GM04504 (cell line): ENCODE results near the gene RUNX1.

Experiments used
- DNase-seq: peaks from one replicate; pipeline ENCODE4 v3.0.0-alpha.2; 2012; ENCODE audit warnings: low read depth

Gene RUNX1

DNA sequence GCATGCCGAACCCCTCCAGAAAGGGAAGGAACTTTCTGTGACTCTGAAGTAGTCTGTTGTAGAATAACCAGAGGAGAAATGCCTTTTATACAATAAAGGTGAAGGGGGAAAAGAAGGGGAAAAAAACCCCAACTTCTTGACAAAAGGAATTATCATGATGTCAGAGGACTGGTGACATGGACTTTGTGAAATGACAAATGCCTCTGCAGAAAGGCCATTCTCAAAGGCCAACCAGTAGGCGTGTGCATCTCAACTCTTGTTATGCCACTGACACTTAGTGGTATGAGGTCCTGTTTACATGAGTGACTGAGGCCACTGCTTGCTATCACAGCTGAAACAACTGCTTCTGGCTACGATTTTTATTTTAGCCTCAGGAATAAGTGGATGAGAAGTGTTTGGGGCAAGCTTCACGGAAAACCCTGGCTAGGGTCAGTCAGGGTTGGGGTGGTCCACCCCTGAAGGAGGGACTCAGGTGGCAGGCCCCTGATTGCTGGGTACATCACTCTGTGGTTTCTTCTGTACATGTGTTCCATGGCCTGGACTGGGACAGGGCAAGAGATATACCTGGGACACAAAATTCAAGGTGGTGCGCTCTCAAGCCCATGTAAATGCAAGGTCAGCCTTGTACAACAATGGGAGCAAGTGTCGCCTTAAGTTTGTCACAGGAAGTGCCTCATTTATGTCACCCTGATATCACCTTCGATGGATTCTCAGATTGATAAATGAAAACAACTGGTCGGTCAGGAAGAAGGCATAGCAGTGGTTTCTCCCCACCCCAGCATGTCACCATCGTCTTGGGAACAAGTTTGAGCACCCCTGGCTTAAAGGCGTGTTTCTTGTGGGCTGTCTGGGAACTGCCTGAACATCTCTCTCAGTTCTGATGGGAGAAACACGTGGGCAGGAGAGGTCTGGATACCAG, 12.4 kb downstream of the RUNX1 start:
- DNase-seq, result no peak

DNA sequence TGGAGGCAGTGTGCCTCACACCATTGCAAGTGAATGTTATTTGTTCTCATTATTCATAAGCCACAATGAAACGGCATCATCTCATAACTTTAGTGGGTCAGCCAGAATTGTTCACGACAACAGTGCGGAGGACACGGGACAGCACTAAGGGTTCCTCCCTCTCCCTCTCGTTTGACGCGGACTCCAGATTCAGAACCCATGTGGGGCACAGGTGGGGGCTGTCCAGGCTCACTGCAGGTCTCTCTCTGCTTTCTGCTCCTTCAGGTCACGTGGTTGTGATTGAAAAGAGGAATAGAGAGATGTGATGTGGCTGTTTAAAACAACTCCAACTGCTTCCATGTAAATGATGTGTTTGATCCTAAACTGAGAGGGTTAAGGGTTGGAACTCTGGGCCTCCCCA, 13.5 kb downstream of the RUNX1 start:
- no peak for DNase-seq

DNA sequence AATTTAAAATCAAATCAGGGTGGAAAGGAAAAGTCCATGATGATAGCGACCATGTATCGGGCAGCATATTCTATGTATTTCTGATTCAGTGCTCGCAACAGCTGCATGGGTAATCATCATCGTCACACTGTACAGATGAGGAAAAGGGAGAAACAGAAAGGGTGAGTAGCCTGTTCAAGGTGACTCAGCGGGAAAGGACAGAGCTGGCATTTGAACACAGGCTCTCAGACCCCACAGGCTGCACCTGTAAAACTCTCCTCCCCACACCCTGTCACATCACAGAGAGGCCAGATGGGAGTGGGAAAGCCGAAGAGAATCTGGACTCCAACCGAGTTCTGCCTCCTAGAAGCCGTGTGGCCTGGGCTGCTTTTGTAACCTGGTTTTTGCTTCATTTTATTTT, 14.0 kb downstream of the RUNX1 start:
- DNase-seq, result no peak

DNA sequence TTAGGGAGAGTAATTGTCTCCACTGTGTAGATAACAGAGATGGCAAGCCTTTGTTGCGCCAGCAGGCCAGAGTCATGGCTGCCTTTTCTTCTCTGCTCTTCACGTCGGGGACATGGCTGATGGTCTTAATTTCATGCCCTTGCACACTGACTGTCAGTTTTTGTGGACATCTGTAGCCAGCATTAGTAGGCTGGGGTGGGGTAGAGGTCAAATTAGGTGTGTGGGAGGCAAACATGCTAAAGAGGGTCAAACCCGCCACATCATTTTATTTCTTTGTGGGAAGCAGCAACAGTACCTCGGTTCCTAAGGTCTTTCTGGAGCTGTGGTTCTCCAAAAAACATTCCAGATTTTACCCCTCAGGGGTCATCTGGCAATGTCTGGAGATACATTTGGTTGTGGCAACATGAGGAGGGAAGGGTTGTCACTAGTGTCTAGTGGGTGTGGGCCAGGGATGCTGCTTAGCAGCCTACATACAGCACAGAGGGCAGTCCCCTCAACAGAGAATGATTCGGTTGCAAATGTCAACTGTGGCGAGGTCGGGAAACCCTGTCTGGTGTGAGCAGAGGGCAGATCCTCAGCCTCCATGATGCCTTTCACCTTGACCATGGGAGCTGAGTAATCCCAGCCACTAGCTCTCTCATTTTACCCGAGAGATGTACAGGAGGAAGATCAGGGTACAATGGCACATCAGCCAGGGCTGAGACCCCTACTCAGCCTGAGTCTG, 14.7 kb downstream of the RUNX1 start:
- no peak for DNase-seq

DNA sequence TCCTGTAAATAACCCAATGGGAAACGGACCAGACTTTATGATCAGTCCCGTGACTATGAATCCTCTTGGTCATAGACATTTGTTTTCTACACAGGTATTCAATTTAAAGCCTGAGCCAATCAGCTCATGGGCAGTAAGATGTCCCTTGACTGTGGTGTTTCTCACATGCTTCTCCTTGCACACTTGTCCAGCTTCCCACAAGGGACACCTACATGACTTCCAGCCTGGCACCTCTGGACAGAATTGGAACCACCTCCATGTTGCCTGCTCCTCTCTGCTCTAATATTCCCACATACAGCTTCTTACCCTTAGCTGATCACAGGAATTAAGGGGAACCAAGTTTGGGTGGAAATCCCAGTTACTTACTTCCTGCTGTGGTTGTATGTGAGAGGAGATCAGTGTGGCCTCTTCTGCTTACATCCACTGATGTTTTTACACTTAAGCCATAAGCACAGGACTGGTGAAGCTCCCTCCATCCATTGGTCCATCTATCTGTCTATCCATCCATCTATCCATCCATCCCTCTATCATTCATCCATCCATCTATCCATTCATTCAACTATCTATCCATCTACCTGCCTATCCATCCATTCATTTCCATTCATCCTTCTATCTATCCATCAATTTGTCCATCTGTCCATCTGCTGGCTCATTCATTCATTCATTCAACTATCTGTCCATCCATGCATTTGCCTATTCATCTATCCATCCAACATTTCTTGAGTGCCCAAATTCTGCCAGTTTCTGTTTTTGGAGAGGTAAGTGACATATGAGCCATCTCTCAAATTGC, 16.4 kb downstream of the RUNX1 start:
- DNase-seq, result no peak

DNA sequence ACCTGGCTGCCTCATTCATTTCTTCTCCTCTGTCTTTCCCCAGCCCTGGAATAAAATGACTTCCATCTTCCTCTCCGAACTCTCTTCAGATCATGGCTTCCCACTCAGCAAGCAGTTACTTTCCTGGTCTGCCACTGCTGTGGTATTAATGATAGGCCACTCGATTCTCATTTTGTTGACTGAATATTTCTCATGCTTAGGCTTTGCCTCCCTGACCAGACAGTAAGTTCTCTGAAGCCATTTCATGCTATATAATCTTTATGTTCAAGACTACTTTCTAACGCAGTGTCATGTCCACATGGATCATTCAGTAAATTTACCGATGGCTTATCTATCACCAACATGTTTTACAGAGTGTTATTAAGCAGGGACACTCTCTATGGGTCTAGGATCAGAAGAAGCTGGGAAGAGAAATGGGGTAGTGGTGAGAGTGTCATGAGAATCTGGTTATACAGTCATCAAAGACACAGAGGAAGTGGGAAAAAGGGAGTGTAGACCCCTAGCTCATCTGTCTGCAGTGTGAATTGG, 20.6 kb downstream of the RUNX1 start:
- no peak for DNase-seq

DNA sequence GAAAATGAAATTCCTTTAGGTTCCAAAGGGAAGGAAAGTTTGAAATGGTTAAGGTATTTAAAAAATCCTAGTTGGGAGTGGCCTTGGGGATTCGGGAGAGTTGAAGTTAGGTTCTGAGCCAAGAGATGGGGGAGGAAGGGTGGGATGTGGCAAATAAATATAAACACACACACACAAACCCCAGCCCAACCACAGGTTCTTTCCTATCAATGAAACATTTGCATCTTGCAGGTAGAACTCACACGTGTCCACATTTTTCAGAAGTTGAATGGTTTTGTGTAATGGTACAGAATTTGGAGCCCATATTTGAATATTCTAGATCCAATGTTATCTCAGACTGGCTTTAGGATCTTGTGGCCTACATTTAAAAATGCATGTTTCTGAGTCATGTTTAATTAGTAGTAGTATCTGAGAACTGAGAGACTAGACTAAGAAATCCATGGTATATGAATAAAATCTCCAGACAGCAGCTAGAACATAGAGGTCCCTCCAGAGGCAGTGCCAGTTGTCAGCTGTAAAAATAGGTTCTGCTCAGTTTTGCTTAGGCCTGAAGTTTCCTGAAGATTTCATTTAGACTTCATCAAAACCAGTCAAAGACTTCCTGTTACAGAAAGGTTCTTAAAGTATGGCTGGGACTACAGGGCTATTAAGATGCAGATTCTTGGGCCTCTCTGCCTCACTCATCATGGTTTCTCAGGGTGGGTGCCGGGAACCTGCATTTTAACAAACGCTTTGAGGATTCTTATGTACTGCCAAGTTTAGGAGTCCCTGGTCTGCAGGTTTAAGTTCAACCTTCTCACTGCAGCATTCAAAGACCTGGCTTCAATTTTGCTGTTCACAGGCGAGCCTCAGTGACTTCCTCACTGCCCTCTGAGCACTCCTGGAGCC, 21.3 kb downstream of the RUNX1 start:
- DNase-seq, result no peak

DNA sequence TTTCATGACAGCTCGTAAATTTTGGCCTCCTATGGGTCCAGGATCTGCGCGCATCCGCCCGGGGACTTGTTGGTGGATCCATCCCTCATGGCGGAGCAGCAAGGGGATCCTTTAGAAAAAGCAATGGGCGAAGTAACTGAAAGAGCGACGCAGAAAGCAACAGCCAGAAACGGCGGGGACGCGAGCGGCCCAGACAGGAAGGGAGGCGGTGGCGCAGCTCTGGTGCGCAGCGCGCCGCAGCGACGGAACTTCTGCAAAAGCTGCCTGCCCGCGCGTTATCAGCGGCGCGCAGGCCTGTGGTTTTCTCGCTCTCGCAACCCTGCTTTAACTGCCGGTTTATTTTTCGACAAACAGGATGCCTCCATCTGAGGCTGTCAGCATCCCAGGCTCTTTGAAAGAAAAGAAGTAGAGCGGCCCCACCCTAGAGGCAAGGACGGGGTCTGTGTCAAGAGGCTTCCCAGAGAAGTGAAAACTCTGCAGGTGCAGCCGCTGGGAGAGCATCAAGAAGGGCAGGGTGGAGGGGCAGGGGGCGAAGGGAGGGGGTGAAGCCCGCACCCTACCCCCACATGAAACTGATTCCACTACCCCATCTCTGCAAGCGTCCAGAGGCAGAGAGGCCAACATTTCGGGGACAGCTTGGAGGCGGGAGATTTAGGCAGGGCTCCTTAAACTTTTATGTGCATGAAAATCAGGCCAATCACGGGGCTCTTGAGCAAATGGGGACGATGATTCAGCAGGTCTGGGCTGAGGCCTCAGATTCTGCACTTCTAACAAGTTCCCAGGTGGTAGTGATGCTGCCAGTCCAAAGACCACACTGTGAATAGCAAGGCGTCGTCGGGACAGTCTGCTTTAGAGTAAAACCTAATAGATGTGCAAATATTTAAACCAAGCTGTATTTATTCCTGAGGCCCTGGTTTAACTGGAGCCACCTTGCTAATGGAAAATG, 22.2 kb downstream of the RUNX1 start:
- DNase-seq, result no peak

DNA sequence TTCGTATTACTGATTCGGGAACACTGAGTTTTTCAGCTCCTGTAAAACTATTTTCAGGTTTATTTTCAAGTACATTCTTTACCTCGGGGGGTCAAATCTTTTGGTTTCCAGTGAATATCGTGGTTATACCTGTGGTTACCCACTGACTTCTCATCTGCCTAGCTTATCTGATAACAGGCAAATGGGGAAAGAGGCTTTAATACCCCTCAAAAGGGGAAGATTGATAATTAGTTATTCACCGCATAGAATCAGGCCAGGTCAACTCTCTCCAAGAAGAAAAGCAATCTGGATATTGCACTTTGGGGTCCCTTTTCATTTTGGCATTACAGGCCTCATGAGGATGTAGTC, 23.0 kb downstream of the RUNX1 start:
- no peak for DNase-seq

DNA sequence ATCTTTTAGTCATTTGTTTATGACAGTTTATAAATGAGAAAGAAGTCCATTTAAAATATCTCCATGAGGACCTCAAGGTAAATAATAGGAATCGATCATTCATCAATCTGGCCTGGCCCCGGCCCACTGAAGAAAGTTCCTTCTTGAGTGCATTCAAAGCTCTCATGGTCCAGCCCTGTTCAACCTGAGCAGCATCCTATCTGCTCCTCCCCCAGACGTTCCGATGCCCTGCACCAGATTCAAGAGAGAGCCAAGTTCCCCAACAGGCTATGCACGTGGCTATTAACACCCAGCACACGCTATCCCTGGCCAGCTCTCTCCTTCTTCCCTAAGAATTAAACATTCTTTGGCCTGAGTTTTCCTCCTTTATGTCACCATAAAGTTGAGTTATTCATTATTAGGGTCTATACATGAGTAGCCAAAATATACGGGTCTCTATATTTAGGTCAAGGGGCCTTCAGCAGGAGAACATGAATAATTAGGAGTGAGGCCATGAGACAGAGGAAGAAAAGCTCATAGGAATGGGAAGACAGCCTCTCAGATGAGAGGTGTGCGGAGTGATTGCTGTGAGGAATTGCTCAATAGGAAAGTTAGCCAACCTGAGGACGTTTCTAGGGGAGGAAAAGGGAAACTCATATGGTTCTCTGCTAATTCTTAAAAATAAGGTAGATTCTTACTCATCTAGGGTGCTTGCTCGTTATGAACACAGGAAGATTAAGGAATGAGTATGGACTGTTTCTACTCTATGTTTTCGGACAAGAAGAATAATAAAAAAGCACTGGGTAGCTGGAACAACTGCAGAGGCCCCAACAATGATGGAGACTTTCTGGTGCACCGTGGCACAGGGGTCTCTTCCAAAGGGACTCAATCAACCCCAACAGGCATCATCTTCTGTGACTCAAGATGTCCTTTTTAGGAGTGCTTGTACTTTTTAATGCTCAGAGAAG, 23.6 kb downstream of the RUNX1 start:
- no peak for DNase-seq

DNA sequence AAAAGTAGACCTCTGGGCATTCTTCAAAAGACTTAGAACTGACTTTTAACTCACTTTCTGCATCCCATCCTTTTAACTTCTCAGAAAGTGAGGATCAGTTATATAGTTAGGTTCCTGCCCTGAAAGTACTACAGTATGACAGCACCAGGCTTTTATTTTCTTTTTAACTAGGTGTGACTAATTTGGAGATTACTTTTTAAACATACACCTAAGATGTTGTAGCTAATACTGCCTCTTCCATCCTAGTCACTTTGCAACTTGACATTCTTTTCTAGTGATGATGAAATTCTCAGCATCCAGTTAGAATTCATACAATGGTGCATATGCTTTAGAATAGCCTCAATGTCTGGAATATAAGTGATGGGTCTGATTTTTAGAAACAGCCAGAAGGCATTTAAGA, 24.6 kb downstream of the RUNX1 start:
- DNase-seq, result no peak

DNA sequence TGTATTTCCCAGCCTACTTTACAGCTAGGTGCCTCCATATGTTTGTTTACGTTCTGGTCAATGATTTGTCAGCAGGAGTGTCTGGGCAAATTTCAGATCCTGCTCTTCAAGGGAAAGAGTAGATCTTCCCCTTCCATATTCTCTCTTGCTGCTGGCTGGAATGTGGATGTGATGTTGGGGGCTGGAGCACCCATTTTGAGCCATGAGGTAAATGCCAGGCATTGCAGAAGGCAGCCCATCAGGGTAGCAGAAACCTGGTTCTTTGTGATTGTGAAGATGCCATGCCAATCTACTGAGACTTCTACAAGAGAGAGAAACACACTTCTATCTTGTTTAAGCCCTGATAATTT, 25.1 kb downstream of the RUNX1 start:
- DNase-seq, result no peak

DNA sequence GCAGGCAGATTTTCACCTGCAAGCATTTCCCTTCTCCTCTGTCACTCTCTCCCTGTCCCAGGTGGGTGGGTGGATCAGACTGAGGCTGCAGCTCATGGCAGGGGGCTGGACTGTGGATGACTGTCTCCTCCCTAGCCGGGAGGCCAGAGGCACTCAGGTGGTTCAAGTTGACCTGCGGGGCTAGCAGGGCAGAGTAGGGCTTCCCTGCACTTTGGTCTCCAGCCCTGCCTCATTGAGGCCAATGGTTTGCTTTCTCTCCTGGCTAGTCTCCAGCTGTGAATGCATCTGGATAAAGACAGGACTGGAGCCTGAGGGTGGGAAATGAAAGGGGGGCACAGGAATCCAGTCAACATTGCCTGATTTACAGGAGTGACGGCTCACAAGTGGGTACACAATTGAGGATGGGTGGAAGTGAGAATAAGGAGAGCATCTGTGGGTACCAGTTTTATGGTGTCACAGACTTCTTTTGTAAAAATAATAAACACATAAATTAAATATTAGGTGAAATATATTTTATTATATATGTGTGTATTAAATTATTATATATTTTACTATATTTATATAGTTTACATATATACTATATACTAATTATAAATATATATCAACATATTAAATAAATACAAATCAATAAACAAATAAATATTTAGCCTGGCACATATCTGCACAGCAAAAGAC, 25.6 kb downstream of the RUNX1 start:
- DNase-seq, result no peak

DNA sequence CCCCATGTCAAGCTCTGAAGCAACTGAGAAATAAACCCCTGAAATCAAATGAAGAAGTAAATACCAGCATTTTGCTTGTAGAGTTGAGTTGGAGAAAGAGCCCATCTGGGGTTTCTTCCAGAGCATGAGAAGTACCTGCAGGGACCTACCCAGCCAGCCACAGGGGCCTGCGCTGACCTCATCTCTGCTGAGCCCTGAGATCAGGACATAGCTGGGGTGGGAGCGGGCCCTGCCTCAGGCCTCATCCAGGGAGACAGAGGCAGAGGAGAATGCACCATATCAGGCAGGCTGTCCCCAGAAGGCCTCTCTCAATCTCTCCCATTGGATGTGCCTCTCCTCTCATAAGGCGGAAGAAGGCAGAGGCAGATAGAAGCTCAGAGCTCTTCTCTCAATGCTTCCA, 27.6 kb downstream of the RUNX1 start:
- DNase-seq, result no peak

DNA sequence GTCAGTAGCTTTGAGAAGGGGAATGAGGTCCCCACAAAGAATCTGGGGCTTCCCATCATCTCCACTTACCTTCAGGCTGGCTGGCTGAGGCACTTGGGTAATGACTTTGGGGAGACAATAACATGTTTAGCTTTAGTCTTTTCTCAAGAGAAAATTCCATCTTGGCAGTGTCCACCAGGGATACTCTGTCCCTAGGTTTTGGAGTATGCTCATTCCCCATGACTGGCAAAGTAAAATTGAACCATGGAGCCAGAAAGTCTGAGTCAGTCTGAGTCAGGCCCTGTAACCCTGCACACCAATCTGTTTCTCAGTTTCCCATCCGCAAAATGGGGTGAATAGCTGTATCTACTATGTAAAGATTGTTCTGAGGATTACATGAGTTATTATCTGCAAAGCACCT, 28.2 kb downstream of the RUNX1 start:
- no peak for DNase-seq

DNA sequence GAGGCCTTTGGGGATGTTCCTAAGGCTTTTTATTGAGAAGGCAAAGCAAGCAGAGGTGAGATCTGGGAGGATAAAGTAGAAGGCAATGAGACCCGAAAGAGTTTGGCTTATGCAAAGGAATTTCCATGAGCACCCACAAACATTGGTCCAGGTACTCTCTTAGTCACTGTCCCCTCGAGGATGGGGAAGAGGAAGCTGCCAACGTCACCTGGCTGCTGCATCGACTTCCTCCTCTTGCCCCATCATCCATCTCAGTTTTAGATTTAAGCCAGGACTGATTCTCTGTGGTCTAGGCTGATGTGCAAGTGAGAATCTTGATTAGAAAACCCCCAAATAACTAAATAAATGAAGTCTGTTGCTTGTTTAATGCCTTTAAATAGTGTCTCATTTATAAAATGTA, 28.7 kb downstream of the RUNX1 start:
- DNase-seq, result no peak

DNA sequence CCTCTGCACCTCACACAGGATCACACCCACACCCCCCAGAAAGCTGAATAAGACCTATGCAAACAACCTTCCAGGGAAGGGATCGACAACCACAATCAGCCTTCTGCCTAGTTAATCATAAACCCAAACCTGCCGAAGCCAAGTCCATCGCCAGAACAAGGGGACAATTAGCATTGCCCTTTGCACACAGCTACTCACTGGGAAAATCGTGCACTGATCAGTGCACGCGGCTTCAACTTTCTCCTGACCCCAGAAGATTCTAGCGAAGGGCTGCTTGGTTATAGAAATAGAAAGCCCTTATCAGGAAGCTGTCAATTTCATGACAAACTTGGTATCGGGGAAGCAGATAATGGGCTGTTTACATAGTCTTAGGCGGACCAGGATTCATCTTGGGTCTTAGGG, 29.5 kb downstream of the RUNX1 start:
- DNase-seq, result no peak

DNA sequence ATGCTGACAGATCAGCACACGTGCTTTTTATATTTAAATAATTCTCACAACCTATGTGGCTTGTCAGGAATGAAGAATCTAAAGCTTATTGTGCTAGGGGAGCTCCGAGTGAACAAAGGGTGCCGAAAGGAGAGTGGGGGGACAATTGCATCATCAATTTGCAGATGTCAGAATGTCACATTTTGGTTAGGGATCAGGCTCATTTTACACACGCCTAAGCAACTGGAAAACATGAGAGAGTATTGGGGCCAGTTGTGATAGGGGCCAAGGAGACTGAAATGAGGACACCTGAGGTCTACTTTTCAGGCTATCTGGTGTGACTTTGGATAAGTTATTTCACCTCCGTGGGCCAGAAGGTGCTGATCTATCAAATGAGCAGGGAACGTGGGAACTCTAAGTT, 31.8 kb downstream of the RUNX1 start:
- no peak for DNase-seq
